Stimulated activated naive B cell treated with anti-CD40 and anti-IgM and Interleukin-4, amounts not matched to agents 10 μg/mL and 1 μg/mL and 100 μg/mL, for 72 hours (primary cell): ENCODE measurements around the gene SH3BGRL3.
"Not testable (repeated sequence)": the region's sequence is repeated elsewhere in the genome, so short reads cannot be mapped to it uniquely, and the experiment has no call there.

Experiments
- ATAC-seq, 2 donors: fragments of 150-1000 bp; cut with Tn5 transposase; replicated peaks; 2 replicates each; pipeline ENCODE4 v1.10.0; 2021; ENCODE audit warnings: moderate library complexity in 1 of 2
- DNase-seq: peaks from one replicate; pipeline ENCODE4 v3.0.0; 2021
- H3K27ac Mint-ChIP-seq: one replicate; pipeline ENCODE4 v1.8.0; 2022; ENCODE audit warnings: mild to moderate bottlenecking, mixed read lengths
- H3K27me3 Mint-ChIP-seq, 2 donors: one replicate each; pipeline ENCODE4 v1.8.0; 2022; ENCODE audit warnings: mixed read lengths in 2 of 2
- H3K36me3 Mint-ChIP-seq, 2 donors: one replicate each; pipeline ENCODE4 v1.8.0; 2022; ENCODE audit warnings: mixed read lengths in 2 of 2, mild to moderate bottlenecking in 1 of 2
- H3K4me1 Mint-ChIP-seq, 2 donors: one replicate each; pipeline ENCODE4 v1.8.0; 2022; ENCODE audit warnings: mixed read lengths in 2 of 2, mild to moderate bottlenecking in 1 of 2
- H3K4me3 Mint-ChIP-seq, 2 donors: one replicate each; pipeline ENCODE4 v1.8.0; 2022; ENCODE audit warnings: mild to moderate bottlenecking in 2 of 2, mixed read lengths in 2 of 2, moderate library complexity in 1 of 2
- H3K9me3 Mint-ChIP-seq, 2 donors: one replicate each; pipeline ENCODE4 v1.8.0; 2022; ENCODE audit warnings: mixed read lengths in 2 of 2, mild to moderate bottlenecking in 1 of 2

SH3BGRL3 gene

DNA sequence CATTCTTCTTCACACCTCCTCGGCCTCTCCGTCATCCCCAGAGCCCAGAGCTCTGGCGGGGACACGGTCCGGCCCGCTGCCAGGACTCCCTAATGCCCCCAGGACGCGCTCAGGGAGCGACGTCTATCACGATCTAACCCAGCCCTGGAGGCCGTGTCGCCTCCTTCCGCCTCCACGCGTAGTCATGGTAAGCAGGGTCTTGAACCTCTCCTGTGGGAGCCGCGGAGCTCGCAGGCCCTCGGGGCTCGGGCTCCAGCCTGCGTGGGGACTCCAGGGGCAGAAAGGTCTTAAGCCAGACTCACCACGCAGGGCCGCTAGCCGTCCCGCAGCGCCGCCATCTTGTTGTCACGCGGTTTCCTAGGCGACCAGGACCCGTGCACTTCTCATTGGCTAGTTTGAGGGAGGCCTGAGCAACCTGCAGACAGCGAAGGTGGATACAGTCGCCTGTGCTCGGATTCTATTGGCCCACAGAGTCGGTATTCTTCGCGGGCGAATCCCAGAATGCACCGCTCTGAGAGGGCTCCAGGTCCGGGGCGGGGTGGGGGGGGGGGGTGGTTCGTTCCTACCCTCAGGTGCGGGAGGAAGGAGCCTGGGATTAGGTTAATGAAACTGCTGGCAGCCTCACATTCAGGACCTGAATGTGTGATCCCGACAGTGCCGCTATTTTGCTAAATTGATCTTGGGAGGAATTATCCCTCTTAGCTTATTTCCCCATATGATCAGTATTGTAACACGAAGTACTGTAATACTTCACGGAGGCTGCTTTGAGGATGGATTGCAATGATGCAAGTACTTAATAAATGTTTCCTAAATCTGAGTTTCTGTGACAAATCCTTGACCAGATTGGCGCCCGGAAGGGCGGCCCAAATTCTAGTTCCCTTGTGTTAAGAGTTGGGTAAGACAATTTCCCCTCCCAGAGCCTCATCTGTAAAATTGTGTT, 26.7 kb downstream of the SH3BGRL3 start, which contains the start of gene UBXN11:
UBXN11 (minus strand) TSS at position 347 of the 940 bp plus-strand sequence. CDS start 3,753 bp downstream, outside the sequence.
- Mint-ChIP-seq H3K4me3 (peak within 1 kb of the TSS; percentile 95 to 100), H3K9me3 (no peaks in the 10 kb centered on the region), H3K4me1 (peaks cover 20 to 29% of the 10 kb centered on the region in 2 donors), H3K27ac (peak within 1 kb of the TSS; percentile 99), H3K27me3 (no peaks in the 10 kb centered on the region), H3K36me3 (no peaks in the 10 kb centered on the region)
- peak; percentile 91 for DNase-seq
- ATAC-seq = peak; percentile 100

DNA sequence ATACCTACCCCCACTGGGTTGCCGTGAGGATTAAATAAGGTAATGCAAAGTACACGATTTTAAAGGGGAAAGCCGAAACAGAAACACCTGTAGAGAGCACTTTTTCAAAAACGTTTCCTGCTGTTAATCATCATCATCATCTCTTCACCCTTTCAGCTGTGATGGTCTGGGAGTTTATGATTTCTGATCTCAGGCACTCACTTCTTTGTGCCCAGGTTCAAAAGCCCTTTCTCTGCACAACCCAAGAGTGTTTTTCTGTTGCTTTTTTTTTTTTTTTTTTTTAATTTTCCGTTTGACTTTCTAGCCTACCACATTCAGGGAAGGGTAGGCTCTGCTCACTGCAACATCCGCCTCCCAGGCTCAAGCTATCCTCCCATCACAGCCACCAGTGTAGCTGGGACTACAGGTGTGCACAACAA, 27.5 kb downstream of the SH3BGRL3 start:
- H3K4me1 Mint-ChIP-seq = peaks cover 26 to 37% of the 10 kb centered on the region in 2 donors
- H3K27me3 Mint-ChIP-seq = no peaks in the 10 kb centered on the region
- peak overlapping the region; percentile 64 to 100 for H3K4me3 Mint-ChIP-seq
- ATAC-seq (no peak), DNase-seq (no peak)
- peak overlapping the region; percentile 81 for H3K27ac Mint-ChIP-seq
- H3K36me3 Mint-ChIP-seq = no peaks in the 10 kb centered on the region
- H3K9me3 Mint-ChIP-seq = no peaks in the 10 kb centered on the region

DNA sequence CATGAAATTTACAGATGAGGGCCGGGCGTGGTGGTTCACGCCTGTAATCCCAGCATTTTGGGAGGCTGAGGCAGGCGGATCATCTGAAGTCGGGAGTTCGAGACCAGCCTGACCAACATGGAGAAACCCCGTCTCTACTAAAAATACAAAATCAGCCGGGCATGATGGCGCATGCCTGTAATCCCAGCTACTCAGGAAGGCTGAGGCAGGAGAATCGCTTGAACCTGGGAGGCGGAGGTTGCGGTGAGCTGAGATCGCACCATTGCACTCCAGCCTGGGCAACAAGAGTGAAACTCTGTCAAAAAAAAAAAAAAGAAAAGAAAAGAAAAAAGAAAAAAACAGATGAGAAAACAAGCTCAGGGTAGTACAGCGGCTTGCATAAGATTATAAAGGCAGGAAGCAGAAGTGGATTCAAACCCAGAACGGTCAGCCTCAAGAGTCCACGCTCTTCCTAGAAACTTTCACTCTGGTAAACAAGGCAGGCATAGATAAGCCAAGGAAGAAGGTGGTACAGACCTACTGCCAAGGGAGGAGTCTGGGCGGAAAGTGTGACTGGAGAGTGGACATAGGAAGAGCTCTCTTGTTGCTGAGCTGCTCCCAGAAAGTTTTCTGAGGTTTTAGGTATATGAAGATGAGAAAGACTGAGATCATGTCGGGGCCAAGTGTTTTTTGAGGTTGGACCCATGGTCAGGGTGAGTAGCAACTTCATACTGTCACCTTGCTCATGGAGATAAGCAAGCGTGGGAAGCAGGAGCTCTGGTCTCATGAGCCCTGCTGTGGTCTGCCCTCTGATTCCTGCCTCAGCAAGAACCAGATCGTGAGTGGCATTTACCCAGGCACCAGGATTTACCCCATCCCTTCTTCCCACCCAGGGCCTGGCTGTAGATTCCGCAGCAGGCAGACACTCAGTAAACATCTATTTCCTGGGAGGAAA, 28.3 kb downstream of the SH3BGRL3 start:
- not testable (repeated sequence) for H3K4me3 Mint-ChIP-seq, DNase-seq, ATAC-seq, H3K36me3 Mint-ChIP-seq, H3K27me3 Mint-ChIP-seq, H3K9me3 Mint-ChIP-seq
- peaks cover 28 to 41% of the 10 kb centered on the region in 2 donors for H3K4me1 Mint-ChIP-seq
- H3K27ac Mint-ChIP-seq = peak overlapping the region; percentile 81

GRCh38 chr1:26314501-26314900, 34.6 kb downstream of the SH3BGRL3 start:
- H3K36me3 Mint-ChIP-seq = peaks cover 15 to 17% of the 10 kb centered on the region in 2 donors
- peak overlapping the region; percentile 85 for H3K27ac Mint-ChIP-seq
- peak overlapping the region; percentile 72 to 76 for H3K4me3 Mint-ChIP-seq
- H3K27me3 Mint-ChIP-seq = no peaks in the 10 kb centered on the region
- peaks cover 48 to 76% of the 10 kb centered on the region in 2 donors for H3K4me1 Mint-ChIP-seq
- H3K9me3 Mint-ChIP-seq = peaks cover 0 to 3% of the 10 kb centered on the region in 2 donors
- DNase-seq (no peak), ATAC-seq (no peak)

DNA sequence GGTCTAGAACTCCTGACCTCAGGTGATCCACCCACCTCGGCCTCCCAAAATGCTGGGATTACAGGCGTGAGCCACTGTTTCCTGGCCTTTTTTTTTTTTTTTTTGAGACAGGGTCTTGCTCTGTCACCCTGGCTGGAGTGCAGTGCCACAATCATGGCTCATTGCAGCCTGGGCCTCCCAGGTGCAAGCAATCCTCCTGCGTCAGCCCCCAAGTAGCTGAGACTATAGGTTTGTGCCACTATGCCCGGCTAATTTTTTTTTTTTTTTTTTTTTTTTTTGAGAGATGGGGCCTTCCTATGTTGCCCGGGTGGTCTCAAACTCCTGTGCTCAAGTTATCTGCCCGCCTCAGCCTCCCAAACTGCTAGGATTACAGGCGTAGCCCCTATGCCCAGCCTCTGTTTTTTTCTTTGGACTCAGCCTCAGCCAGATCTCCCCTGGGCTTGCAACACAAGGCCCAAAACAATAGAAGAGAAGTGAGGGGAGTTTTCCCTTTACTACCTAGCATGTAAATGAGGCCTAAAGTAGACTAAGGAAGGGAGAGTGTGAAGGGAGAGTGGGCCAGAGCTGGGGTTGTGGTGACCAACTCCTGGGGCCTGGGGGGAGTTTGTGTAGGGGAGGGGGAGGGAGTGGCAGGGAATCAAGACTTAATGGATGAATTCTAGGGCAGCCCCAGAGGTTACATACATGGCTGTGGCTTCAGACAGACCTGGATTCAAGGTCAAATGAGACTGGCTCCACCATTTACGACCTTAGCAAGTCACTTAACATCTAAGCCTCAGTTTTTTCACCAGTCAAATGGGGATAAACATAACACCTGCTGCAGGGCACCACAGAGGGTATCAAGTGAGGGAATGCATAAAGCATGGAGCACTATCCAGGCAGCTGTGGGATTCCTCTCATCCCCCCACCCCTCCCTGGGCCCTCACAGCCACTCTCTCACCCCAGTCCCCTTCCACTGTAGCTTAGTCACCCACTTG, 36.3 kb downstream of the SH3BGRL3 start:
- ATAC-seq = no peak
- H3K4me3 Mint-ChIP-seq = peak overlapping the region; percentile 72 to 98

GRCh38 chr1:26317146-26317545, 37.3 kb downstream of the SH3BGRL3 start:
- Mint-ChIP-seq H3K4me3 (peak overlapping the region; percentile 97 to 98), H3K27ac (peak overlapping the region; percentile 98), H3K4me1 (peaks cover 59 to 95% of the 10 kb centered on the region in 2 donors), H3K9me3 (peaks cover 0 to 3% of the 10 kb centered on the region in 2 donors), H3K36me3 (peaks cover 33 to 34% of the 10 kb centered on the region in 2 donors), H3K27me3 (no peaks in the 10 kb centered on the region)
- DNase-seq = no peak
- ATAC-seq = no peak

More for the DNA sequence above, 36.3 kb downstream of the SH3BGRL3 start:
- Mint-ChIP-seq H3K27ac (peak overlapping the region; percentile 85), H3K4me1 (peaks cover 56 to 93% of the 10 kb centered on the region in 2 donors), H3K27me3 (no peaks in the 10 kb centered on the region), H3K9me3 (peaks cover 0 to 3% of the 10 kb centered on the region in 2 donors), H3K36me3 (peaks cover 26 to 29% of the 10 kb centered on the region in 2 donors)
- DNase-seq = no peak

- H3K4me1 Mint-ChIP-seq = peaks cover 61 to 98% of the 10 kb centered on the region in 2 donors
Observed at GRCh38 chr1:26317612-26318337, 37.9 kb downstream of the SH3BGRL3 start, which contains the start of gene CD52. TSS of gene CD52 (plus strand) at chr1:26317958. CDS start at chr1:26318018, 60 bp downstream.

DNA sequence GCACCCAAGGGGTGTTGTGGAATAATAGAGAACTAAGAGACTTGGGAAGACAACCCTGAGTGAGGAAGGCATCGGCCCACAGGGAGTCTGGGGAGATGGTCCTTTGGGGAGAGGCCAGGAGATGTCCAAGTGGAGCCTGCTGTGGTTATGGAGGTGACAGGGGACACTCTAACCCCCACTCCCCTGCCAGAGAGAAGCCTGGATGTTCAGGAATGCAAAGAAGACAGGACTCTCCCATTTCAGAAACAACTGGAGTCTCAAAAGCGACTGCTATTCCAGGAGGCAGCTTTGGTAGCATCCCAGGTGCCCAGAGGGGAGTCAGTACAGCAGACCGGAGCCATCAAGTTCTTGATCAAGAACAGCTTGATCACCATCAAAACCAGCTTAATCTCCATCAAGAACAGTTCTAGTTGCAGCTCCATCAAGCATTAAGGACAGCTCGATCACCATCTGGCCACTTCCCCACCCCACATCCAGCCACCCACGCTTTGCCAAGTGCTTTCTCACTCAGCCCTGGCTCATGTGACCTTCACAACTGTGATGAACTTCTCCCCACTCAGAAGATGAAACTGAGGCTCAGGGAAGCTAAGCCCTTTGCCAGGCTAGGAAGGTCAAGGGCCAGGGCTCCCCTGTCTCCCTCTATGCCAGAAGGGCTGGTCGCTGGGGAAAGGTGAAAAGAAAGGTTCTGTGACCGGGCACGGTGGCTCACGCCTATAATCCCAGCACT, 38.6 kb downstream of the SH3BGRL3 start:
- H3K36me3 Mint-ChIP-seq = peaks cover 46 to 47% of the 10 kb centered on the region in 2 donors
- H3K4me1 Mint-ChIP-seq = peaks cover 57 to 99% of the 10 kb centered on the region in 2 donors
- peak overlapping the region; percentile 98 for H3K27ac Mint-ChIP-seq
- peaks cover 0 to 2% of the 10 kb centered on the region in 2 donors for H3K9me3 Mint-ChIP-seq
- H3K27me3 Mint-ChIP-seq = no peaks in the 10 kb centered on the region
- ATAC-seq (peak; percentile 44 to 46), DNase-seq (peak; percentile 72)
- peak overlapping the region; percentile 97 to 98 for H3K4me3 Mint-ChIP-seq

More at GRCh38 chr1:26317612-26318337, 37.9 kb downstream of the SH3BGRL3 start, which contains the start of gene CD52:
- Mint-ChIP-seq H3K4me3 (peak within 1 kb of the TSS; percentile 97 to 98), H3K27ac (peak within 1 kb of the TSS; percentile 98), H3K9me3 (peaks cover 0 to 4% of the 10 kb centered on the region in 2 donors), H3K36me3 (peaks cover 39 to 41% of the 10 kb centered on the region in 2 donors), H3K27me3 (no peaks in the 10 kb centered on the region)
- peak; percentile 48 for DNase-seq
- ATAC-seq = peak; percentile 42 to 54

GRCh38 chr1:26320896-26321295, 41.0 kb downstream of the SH3BGRL3 start:
- DNase-seq = no peak
- no peaks in the 10 kb centered on the region for H3K27me3 Mint-ChIP-seq
- H3K36me3 Mint-ChIP-seq = peaks cover 48 to 56% of the 10 kb centered on the region in 2 donors
- peak overlapping the region; percentile 88 for H3K27ac Mint-ChIP-seq
- peak overlapping the region; percentile 78 to 97 for H3K4me3 Mint-ChIP-seq
- H3K9me3 Mint-ChIP-seq = peaks cover 0 to 1% of the 10 kb centered on the region in 2 donors
- peaks cover 44 to 84% of the 10 kb centered on the region in 2 donors for H3K4me1 Mint-ChIP-seq
- peak; percentile 1 for ATAC-seq

- Mint-ChIP-seq H3K27me3 (no peaks in the 10 kb centered on the region), H3K36me3 (peaks cover 48 to 56% of the 10 kb centered on the region in 2 donors), H3K9me3 (peaks cover 0 to 1% of the 10 kb centered on the region in 2 donors), H3K4me1 (peaks cover 41 to 78% of the 10 kb centered on the region in 2 donors), H3K4me3 (peak overlapping the region; percentile 71 to 78), H3K27ac (peak overlapping the region; percentile 88)
- peak; percentile 59 to 64 for ATAC-seq
- peak; percentile 86 for DNase-seq
Observed at GRCh38 chr1:26321315-26322041, 41.6 kb downstream of the SH3BGRL3 start.

DNA sequence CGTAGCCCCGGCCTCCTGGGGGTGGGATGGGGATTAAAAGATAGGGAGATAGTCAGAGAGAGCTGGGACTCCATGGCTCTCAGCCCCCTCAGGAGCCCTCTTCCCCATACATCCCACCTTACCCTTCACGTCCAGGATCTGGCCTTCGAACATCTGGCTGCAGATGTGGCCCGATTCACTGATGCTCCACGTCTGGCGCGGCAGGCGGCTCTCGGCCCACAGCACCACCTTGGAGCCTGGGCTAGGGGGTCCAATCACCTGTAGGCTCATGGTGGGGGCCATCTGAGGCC, 42.1 kb downstream of the SH3BGRL3 start:
- Mint-ChIP-seq H3K4me1 (peaks cover 38 to 73% of the 10 kb centered on the region in 2 donors), H3K9me3 (peaks cover 0 to 1% of the 10 kb centered on the region in 2 donors), H3K36me3 (peaks cover 48 to 56% of the 10 kb centered on the region in 2 donors), H3K4me3 (no peak overlapping the region), H3K27me3 (no peaks in the 10 kb centered on the region), H3K27ac (no peak overlapping the region)
- ATAC-seq (no peak), DNase-seq (no peak)
